PC-3 (cell line): Measurements from ENCODE around the gene PALB2. TPM values are rescaled to one million over a fixed set of nuclear protein-coding genes. Genes with fewer than 3 reads are reported as not detected.

Source experiments
- ATAC-seq: fragments of 200-7000 bp; cut with Tn5 transposase; 2 replicates; pipeline ENCODE4 v1.9.1; 2020; ENCODE audit warnings: mild to moderate bottlenecking, moderate library complexity
- BruUV-seq: library from RNA; stranded (reverse); fragments of 400-500 nt; replicated peaks from 2 replicates; lab custom pipeline; 2021; lab: Mats Ljungman, UMichigan
- CTCF ChIA-PET: fragments of 300-600 bp; sonication (Branson Sonifier 250); formaldehyde crosslinking; loops from one replicate; lab custom pipeline; 2022; ENCODE audit warnings: antibody characterized with exemption; lab: Charles Lee
- POLR2A ChIA-PET: fragments of 300-600 bp; sonication (Branson Sonifier 250); formaldehyde crosslinking; loops from one replicate; lab custom pipeline; 2022; ENCODE audit warnings: antibody characterized with exemption; ENCODE audit not compliant: unreplicated experiment; lab: Charles Lee
- DNase-seq: peaks from one replicate; pipeline ENCODE4 v3.0.0-alpha.2; 2015
- H2AFZ ChIP-seq: fragments of 300-600 bp; sonication (generic); 2 replicates; pipeline ENCODE4 v1.6.0; 2016; ENCODE audit warnings: antibody characterized with exemption, low read length
- H3F3A ChIP-seq: fragments of 300-600 bp; sonication (generic); one replicate; pipeline ENCODE4 v1.6.0; 2017; ENCODE audit warnings: antibody characterized with exemption, low read length, control low read depth, mild to moderate bottlenecking; ENCODE audit not compliant: unreplicated experiment
- H3K27ac ChIP-seq: fragments of 300-600 bp; sonication (generic); 2 replicates; pipeline ENCODE4 v1.5.1; 2016; ENCODE audit warnings: mild to moderate bottlenecking, low read length
- H3K27me3 ChIP-seq: fragments of 300-600 bp; sonication (generic); 2 replicates; pipeline ENCODE4 v1.6.1; 2016; ENCODE audit warnings: low read length, mixed read lengths
- H3K36me3 ChIP-seq: fragments of 300-600 bp; sonication (generic); 2 replicates; pipeline ENCODE4 v1.6.1; 2016; ENCODE audit warnings: low read depth, mixed run types, low read length, mixed read lengths
- H3K4me1 ChIP-seq: fragments of 300-600 bp; sonication (generic); 2 replicates; pipeline ENCODE4 v1.5.1; 2016; ENCODE audit warnings: low read length; ENCODE audit not compliant: insufficient read depth
- H3K4me2 ChIP-seq: fragments of 300-600 bp; sonication (generic); 2 replicates; pipeline ENCODE4 v1.6.0; 2016; ENCODE audit warnings: low read length
- H3K4me3 ChIP-seq: fragments of 300-600 bp; sonication (generic); 2 replicates; pipeline ENCODE4 v1.5.1; 2016; ENCODE audit warnings: mild to moderate bottlenecking, low read length, mixed read lengths
- H3K79me2 ChIP-seq: fragments of 300-600 bp; sonication (generic); 2 replicates; pipeline ENCODE4 v1.6.1; 2017; ENCODE audit warnings: low read length, mixed read lengths
- H3K9ac ChIP-seq: fragments of 300-600 bp; sonication (generic); 2 replicates; pipeline ENCODE4 v1.6.0; 2016; ENCODE audit warnings: mild to moderate bottlenecking, low read length
- H3K9me2 ChIP-seq: fragments of 300-600 bp; sonication (generic); replicated peaks from 2 replicates; pipeline ENCODE4 v1.6.1; 2016; ENCODE audit warnings: mixed run types, low read length, mixed read lengths
- H3K9me3 ChIP-seq: fragments of 300-600 bp; sonication (generic); 2 replicates; pipeline ENCODE4 v1.6.1; 2016; ENCODE audit warnings: low read length, mixed read lengths
- H4K20me1 ChIP-seq: fragments of 300-600 bp; sonication (generic); 2 replicates; pipeline ENCODE4 v1.6.1; 2016; ENCODE audit warnings: low read length, mixed read lengths
- CTCF ChIP-seq: fragments of 300-600 bp; sonication (generic); conservative IDR thresholded peaks from 2 replicates; pipeline ENCODE4 v1.5.1; 2017; ENCODE audit warnings: antibody characterized with exemption, low read depth, mild to moderate bottlenecking, low read length
- EZH2 ChIP-seq: fragments of 300-600 bp; sonication (generic); IDR thresholded peaks from one replicate; pipeline ENCODE4 v1.6.1; 2017; ENCODE audit warnings: antibody characterized with exemption, mild to moderate bottlenecking, low read length; ENCODE audit not compliant: unreplicated experiment
- EZH2phosphoT487 ChIP-seq: fragments of 300-600 bp; sonication (generic); IDR thresholded peaks from 2 replicates; pipeline ENCODE4 v1.6.1; 2018; ENCODE audit warnings: mild to moderate bottlenecking, antibody characterized with exemption, low read length, borderline replicate concordance
- intact Hi-C: fragments of 100-400 bp; cut with micrococcal nuclease; formaldehyde crosslinking; loops from 2 replicates; pipeline ENCODE4 v1.9.0; 2023
- total RNA-seq: library from RNA; depleted of rRNA; stranded (reverse); fragments of >200 nt; gene quantifications from 2 replicates; pipeline ENCODE4 v1.2.3, GENCODE V29; 2014

PALB2 gene
- total RNA-seq, 1 experiment from 2014 or later: 4.9 TPM

- Histone ChIP-seq H3K4me3 (no peak overlapping the region), H3K4me1 (peaks cover 24% of the 10 kb centered on the region), H3K27me3 (no peaks in the 10 kb centered on the region), H3K9ac (no peak overlapping the region), H3K36me3 (peaks cover 36% of the 10 kb centered on the region), H3K9me2 (no peaks in the 10 kb centered on the region), H3F3A (peaks cover 7% of the 10 kb centered on the region), H2AFZ (no peak overlapping the region), H4K20me1 (no peaks in the 10 kb centered on the region), H3K27ac (no peak overlapping the region), H3K79me2 (peaks cover 4% of the 10 kb centered on the region; the same call in 1 of the 2 replicates), H3K4me2 (no peak overlapping the region), H3K9me3 (no peaks in the 10 kb centered on the region)
- intact Hi-C loops: no loop called here
- ChIA-PET CTCF (no interaction called here), POLR2A (no interaction called here)
- TF ChIP-seq EZH2: no peak
- TF ChIP-seq EZH2phosphoT487: no peak
- BruUV-seq: no TSS peak
- ATAC-seq (no peak), DNase-seq (no peak)
Measured at GRCh38 chr16:23667355-23667659, 26.2 kb upstream of the PALB2 start.

GRCh38 chr16:23666571-23667354, 25.7 kb upstream of the PALB2 start:
- Histone ChIP-seq H3K27ac (no peak overlapping the region), H3F3A (peaks cover 7% of the 10 kb centered on the region), H3K4me3 (no peak overlapping the region), H2AFZ (no peak overlapping the region), H3K27me3 (no peaks in the 10 kb centered on the region), H3K79me2 (peaks cover 4% of the 10 kb centered on the region; the same call in 1 of the 2 replicates), H3K4me1 (peaks cover 24% of the 10 kb centered on the region), H3K9me3 (no peaks in the 10 kb centered on the region), H3K9me2 (no peaks in the 10 kb centered on the region), H3K36me3 (peaks cover 37% of the 10 kb centered on the region), H4K20me1 (no peaks in the 10 kb centered on the region), H3K9ac (no peak overlapping the region), H3K4me2 (no peak overlapping the region)
- DNase-seq: no peak
- BruUV-seq: no TSS peak
- TF ChIP-seq EZH2phosphoT487: no peak
- TF ChIP-seq EZH2: no peak
- TF ChIP-seq CTCF: no peak
- no peak for ATAC-seq
- POLR2A ChIA-PET: interaction anchor here (0.6 kb wide), 1 partner anchor 19 kb away, joined by 23 read pairs; no protein-coding TSS in a partner anchor
- intact Hi-C loops: no loop called here
- CTCF ChIA-PET: no interaction called here

DNA sequence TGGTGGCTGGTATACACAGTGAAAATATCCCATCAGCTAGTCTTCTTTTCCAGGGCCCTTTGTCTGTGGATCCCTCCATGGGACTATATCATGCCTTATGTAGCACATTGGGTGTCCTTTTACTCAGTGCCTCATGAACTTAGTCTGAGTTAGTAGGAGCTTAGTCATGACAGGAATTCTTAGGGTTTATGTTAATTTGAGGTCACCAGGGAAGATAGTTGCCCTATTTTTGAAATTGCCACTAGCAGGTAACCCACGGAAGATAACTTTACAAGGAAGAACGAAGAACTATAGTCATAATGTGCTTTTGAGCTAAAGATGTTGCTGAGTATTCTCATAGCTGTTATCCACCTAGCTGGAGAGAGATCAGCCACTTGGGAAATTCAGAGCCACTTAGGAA, 22.8 kb upstream of the PALB2 start:
- H3K27ac ChIP-seq: no peak overlapping the region
- no peaks in the 10 kb centered on the region for H3K79me2 ChIP-seq
- no peaks in the 10 kb centered on the region for H4K20me1 ChIP-seq
- intact Hi-C loops: no loop called here
- DNase-seq (no peak), ATAC-seq (no peak)
- no peak overlapping the region for H3K4me3 ChIP-seq
- peaks cover 57% of the 10 kb centered on the region for H3K36me3 ChIP-seq
- CTCF ChIA-PET: no interaction called here
- no peak overlapping the region for H3K4me2 ChIP-seq
- H3K4me1 ChIP-seq: peaks cover 4% of the 10 kb centered on the region; the same call in 1 of the 2 replicates
- no TSS peak for BruUV-seq
- H3F3A ChIP-seq: no peaks in the 10 kb centered on the region
- H2AFZ ChIP-seq: no peak overlapping the region
- TF ChIP-seq EZH2 (no peak), CTCF (no peak), EZH2phosphoT487 (no peak)
- POLR2A ChIA-PET: no interaction called here
- H3K9ac ChIP-seq: no peak overlapping the region
- no peaks in the 10 kb centered on the region for H3K27me3 ChIP-seq
- no peaks in the 10 kb centered on the region for H3K9me3 ChIP-seq
- H3K9me2 ChIP-seq: no peaks in the 10 kb centered on the region
